ENCODE measurements around the gene EEF1AKMT3. TPM values are rescaled to one million over a fixed set of nuclear protein-coding genes. Genes with fewer than 3 reads are reported as not detected.
A peak's percentile ranks its signal among the peaks of the same experiment; 100 is the strongest.

Gene EEF1AKMT3
- total and polyA plus RNA-seq, 2 of the 4 experiments (the other 2 are of a cell fraction): 3.2 to 8.1 TPM

GRCh38 chr12:57723630-57723962, 48.8 kb upstream of the EEF1AKMT3 start (continued):
- no peak for TF ChIP-seq RCOR1 (IDR thresholded peaks at IDR 0.05; ENCODE audit: insufficient replicate concordance, low read length)
- no peak for TF ChIP-seq POLR2A (IDR thresholded peaks at IDR 0.05; ENCODE audit: low read depth, low read length)
- no peak for TF ChIP-seq SMC3 (IDR thresholded peaks at IDR 0.05; ENCODE audit: low read depth, low read length)
- no peak for TF ChIP-seq MXI1 (IDR thresholded peaks at IDR 0.05; ENCODE audit: borderline replicate concordance, low read depth, low read length)
- no peak for TF ChIP-seq MAFK (IDR thresholded peaks at IDR 0.05; ENCODE audit: low read depth, low read length)
- TF ChIP-seq CEBPB (IDR thresholded peaks at IDR 0.05; ENCODE audit: low read depth, low read length): no peak

- no peaks in the 10 kb centered on the region; the same call in 1 of the 2 replicates for H3K27me3 ChIP-seq (ENCODE audit: control insufficient read depth, insufficient read depth, low read length)
- DNase-seq: no peak
- no peak overlapping the region for H3K9ac ChIP-seq (ENCODE audit: low read depth, low read length)
- no peak overlapping the region for H4K8ac ChIP-seq (ENCODE audit: low read depth in 2 of 2, low read length in 2 of 2)
- H2BK120ac ChIP-seq (ENCODE audit: low read depth, low read length): no peak overlapping the region
- H3K9me1 ChIP-seq (ENCODE audit: insufficient read depth, low read length): peaks cover 8% of the 10 kb centered on the region; the same call in 1 of the 2 replicates
- POLR2A ChIA-PET (ENCODE audit: unreplicated experiment): no interaction called here
- no peak overlapping the region for H2BK5ac ChIP-seq (ENCODE audit: low read depth, low read length, poor library complexity, severe bottlenecking)
- H3K4me1 ChIP-seq (ENCODE audit: control insufficient read depth, insufficient read depth, low read length): 0 out of 2 replicates have a peak, but pooled peaks cover 4% of the 10 kb centered on the region
- H3K9me3 ChIP-seq (ENCODE audit: control insufficient read depth, insufficient read depth, low read length): no peaks in the 10 kb centered on the region
- no peak overlapping the region for H3K18ac ChIP-seq (ENCODE audit: low read depth, low read length)
- no peak overlapping the region for H3K4me3 ChIP-seq (ENCODE audit: insufficient read depth, low read depth, low read length)
- no peak overlapping the region for H2BK15ac ChIP-seq (ENCODE audit: low read depth, low read length)
- CTCF ChIA-PET: no interaction called here
- H4K20me1 ChIP-seq (ENCODE audit: insufficient read depth, low read length): peaks cover 9% of the 10 kb centered on the region; the same call in 1 of the 2 replicates
- no peak overlapping the region for H2BK20ac ChIP-seq (ENCODE audit: low read depth, low read length)
- no TSS peak for BruUV-seq (replicated peaks)
- no peak overlapping the region for H3K27ac ChIP-seq (ENCODE audit: insufficient read depth, low read length)
- H3K23ac ChIP-seq (ENCODE audit: low read depth, low read length): no peak overlapping the region
- no peak overlapping the region for H4K5ac ChIP-seq (ENCODE audit: low read depth, low read length)
- no peak overlapping the region for H2AFZ ChIP-seq (replicated peaks; ENCODE audit: low read length, poor library complexity)
- in situ Hi-C loops (cut with MboI; ENCODE audit: low sequenced_read_pairs): no loop called here
- no peak overlapping the region for H3K4me2 ChIP-seq (ENCODE audit: low read depth, low read length)
- dilution Hi-C loops (cut with HindIII; ENCODE audit: low sequenced_read_pairs, unreplicated experiment): no loop called here
- H4K91ac ChIP-seq (ENCODE audit: insufficient read depth, low read depth, low read length): no peak overlapping the region
- ATAC-seq (ENCODE audit: low read depth): no peak
- intact Hi-C loops (cut with micrococcal nuclease): no loop called here
- H3K36me3 ChIP-seq (ENCODE audit: control insufficient read depth, insufficient read depth, low read length): peaks cover 22% of the 10 kb centered on the region
- H2AK9ac ChIP-seq (replicated peaks; ENCODE audit: low read depth, low read length, poor library complexity): peak overlapping the region; percentile 43
- H2AK5ac ChIP-seq (ENCODE audit: low read depth, low read length): no peak overlapping the region
- WGBS, 2 experiments (ENCODE audit: extremely low coverage in 2 of 2, insufficient read length in 1 of 2): 78% methylated on average over 2 of the region's 12 CpGs; no CpG with 5 or more reads in 1 of the 2 experiments
- no peak overlapping the region for H3K14ac ChIP-seq (replicated peaks; ENCODE audit: low read depth, low read length)
- no peak overlapping the region for H3K4ac ChIP-seq (ENCODE audit: low read depth, low read length)
- peaks cover 0 to 17% of the 10 kb centered on the region in 2 experiments; a peak in 1 of 4 replicates for H3K79me1 ChIP-seq (ENCODE audit: low read depth in 1 of 2, low read length in 2 of 2)
- no peak overlapping the region for H3K56ac ChIP-seq (ENCODE audit: extremely low read depth, insufficient read depth, low read length)
- TF ChIP-seq MXI1 (IDR thresholded peaks at IDR 0.05; ENCODE audit: borderline replicate concordance, low read depth, low read length) (no peak), BHLHE40 (IDR thresholded peaks at IDR 0.05; ENCODE audit: low read depth, low read length) (no peak), POLR2A (IDR thresholded peaks at IDR 0.05; ENCODE audit: low read depth, low read length) (no peak), MAFK (IDR thresholded peaks at IDR 0.05; ENCODE audit: low read depth, low read length) (no peak), SMC3 (IDR thresholded peaks at IDR 0.05; ENCODE audit: low read depth, low read length) (no peak), MAZ (IDR thresholded peaks at IDR 0.05; ENCODE audit: borderline replicate concordance, low read depth, low read length) (no peak), CEBPB (IDR thresholded peaks at IDR 0.05; ENCODE audit: low read depth, low read length) (no peak), RFX5 (IDR thresholded peaks at IDR 0.05; ENCODE audit: low read depth, low read length) (no peak), CHD1 (IDR thresholded peaks at IDR 0.05; ENCODE audit: low read depth, low read length) (no peak), RAD21 (IDR thresholded peaks at IDR 0.05; ENCODE audit: low read length) (no peak)
- TF ChIP-seq, protein P1, sequence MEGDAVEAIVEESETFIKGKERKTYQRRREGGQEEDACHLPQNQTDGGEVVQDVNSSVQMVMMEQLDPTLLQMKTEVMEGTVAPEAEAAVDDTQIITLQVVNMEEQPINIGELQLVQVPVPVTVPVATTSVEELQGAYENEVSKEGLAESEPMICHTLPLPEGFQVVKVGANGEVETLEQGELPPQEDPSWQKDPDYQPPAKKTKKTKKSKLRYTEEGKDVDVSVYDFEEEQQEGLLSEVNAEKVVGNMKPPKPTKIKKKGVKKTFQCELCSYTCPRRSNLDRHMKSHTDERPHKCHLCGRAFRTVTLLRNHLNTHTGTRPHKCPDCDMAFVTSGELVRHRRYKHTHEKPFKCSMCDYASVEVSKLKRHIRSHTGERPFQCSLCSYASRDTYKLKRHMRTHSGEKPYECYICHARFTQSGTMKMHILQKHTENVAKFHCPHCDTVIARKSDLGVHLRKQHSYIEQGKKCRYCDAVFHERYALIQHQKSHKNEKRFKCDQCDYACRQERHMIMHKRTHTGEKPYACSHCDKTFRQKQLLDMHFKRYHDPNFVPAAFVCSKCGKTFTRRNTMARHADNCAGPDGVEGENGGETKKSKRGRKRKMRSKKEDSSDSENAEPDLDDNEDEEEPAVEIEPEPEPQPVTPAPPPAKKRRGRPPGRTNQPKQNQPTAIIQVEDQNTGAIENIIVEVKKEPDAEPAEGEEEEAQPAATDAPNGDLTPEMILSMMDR (conservative IDR thresholded peaks at IDR 0.05; ENCODE audit: low read depth, low read length): no peak
- TF ChIP-seq, protein P2, sequence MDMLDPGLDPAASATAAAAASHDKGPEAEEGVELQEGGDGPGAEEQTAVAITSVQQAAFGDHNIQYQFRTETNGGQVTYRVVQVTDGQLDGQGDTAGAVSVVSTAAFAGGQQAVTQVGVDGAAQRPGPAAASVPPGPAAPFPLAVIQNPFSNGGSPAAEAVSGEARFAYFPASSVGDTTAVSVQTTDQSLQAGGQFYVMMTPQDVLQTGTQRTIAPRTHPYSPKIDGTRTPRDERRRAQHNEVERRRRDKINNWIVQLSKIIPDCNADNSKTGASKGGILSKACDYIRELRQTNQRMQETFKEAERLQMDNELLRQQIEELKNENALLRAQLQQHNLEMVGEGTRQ (IDR thresholded peaks at IDR 0.05; ENCODE audit: low read depth, low read length): no peak
Measured at GRCh38 chr12:57724003-57724935, 48.1 kb upstream of the EEF1AKMT3 start.
